HL-60 (cell line): Measurements from ENCODE around the gene SLIRP.

Experiments used
- DNase-seq, 2 experiments: peaks; one replicate each; pipeline ENCODE4 v3.0.0-alpha.2; 2010 to 2020; ENCODE audit warnings: low read depth in 1 of 2, low spot score in 1 of 2
- H3K27ac ChIP-seq: fragments of 250-450 bp; sonication (Bioruptor Pico); replicated peaks from 2 replicates; pipeline ENCODE4 v1.5.1; 2020; ENCODE audit warnings: mild to moderate bottlenecking, moderate library complexity
- H3K27me3 ChIP-seq: fragments of 250-450 bp; sonication (Bioruptor Pico); 2 replicates; pipeline ENCODE4 v1.5.1; 2021; ENCODE audit warnings: mild to moderate bottlenecking, moderate library complexity; ENCODE audit not compliant: insufficient read depth, poor library complexity, severe bottlenecking
- H3K4me3 ChIP-seq: replicated peaks from 2 replicates; pipeline ENCODE4 v1.5.1; 2011; ENCODE audit warnings: mild to moderate bottlenecking, control low read depth, low read length; ENCODE audit not compliant: insufficient read depth
- CTCF ChIP-seq: IDR thresholded peaks from one replicate; pipeline ENCODE4 v1.5.1; 2011; ENCODE audit warnings: low read length, control low read depth, inconsistent platforms; ENCODE audit not compliant: insufficient read depth
- GABPA ChIP-seq: IDR thresholded peaks from 2 replicates; pipeline ENCODE4 v1.6.1; 2012; ENCODE audit warnings: low read depth
- POLR2AphosphoS5 ChIP-seq: IDR thresholded peaks from 2 replicates; pipeline ENCODE4 v1.6.1; 2012; ENCODE audit warnings: low read depth
- REST ChIP-seq: IDR thresholded peaks from 2 replicates; pipeline ENCODE4 v1.6.1; 2012; ENCODE audit warnings: low read depth; ENCODE audit not compliant: insufficient replicate concordance
- SPI1 ChIP-seq: IDR thresholded peaks from 2 replicates; pipeline ENCODE4 v1.6.1; 2012; ENCODE audit warnings: low read depth, mild to moderate bottlenecking, borderline replicate concordance

The SLIRP gene

GRCh38 chr14:77667331-77667730 lies 40.6 kb upstream of the SLIRP start:
- TF ChIP-seq CTCF (no peak), POLR2AphosphoS5 (no peak), GABPA (no peak), REST (no peak), SPI1 (no peak)
- H3K27me3 ChIP-seq, result no peaks in the 10 kb centered on the region
- no peak overlapping the region for H3K27ac ChIP-seq
- H3K4me3 ChIP-seq, result no peak overlapping the region
- no peak for DNase-seq

- Histone ChIP-seq H3K27me3 (no peaks in the 10 kb centered on the region), H3K4me3 (no peak overlapping the region), H3K27ac (no peak overlapping the region)
- TF ChIP-seq SPI1 (no peak), POLR2AphosphoS5 (no peak), CTCF (no peak), GABPA (no peak), REST (no peak)
- no peak for DNase-seq
Observed at GRCh38 chr14:77673193-77673592, 34.7 kb upstream of the SLIRP start.

- no peaks in the 10 kb centered on the region for H3K27me3 ChIP-seq
- no peak overlapping the region for H3K27ac ChIP-seq
- no peak for DNase-seq
- H3K4me3 ChIP-seq, result no peak overlapping the region
- TF ChIP-seq POLR2AphosphoS5, result no peak
- TF ChIP-seq GABPA, result no peak
- no peak for TF ChIP-seq SPI1
- no peak for TF ChIP-seq REST
Observed at GRCh38 chr14:77674931-77675330, 33.0 kb upstream of the SLIRP start.
